HG03045 (cell line): Measurements from ENCODE around the gene THSD4.

Source experiments
- ATAC-seq: cut with Tn5 transposase; IDR thresholded peaks from one replicate; pipeline ENCODE4 v1.9.1; 2021; ENCODE audit warnings: mild to moderate bottlenecking, moderate library complexity; ENCODE audit not compliant: unreplicated experiment

The THSD4 gene

GRCh38 chr15:71220828-71221227 is 105.6 kb downstream of the THSD4 start:
- no peak for ATAC-seq

- ATAC-seq, result no peak
These were observed 106.1 kb downstream of the THSD4 start for GRCh38 chr15:71221417-71221816.

DNA sequence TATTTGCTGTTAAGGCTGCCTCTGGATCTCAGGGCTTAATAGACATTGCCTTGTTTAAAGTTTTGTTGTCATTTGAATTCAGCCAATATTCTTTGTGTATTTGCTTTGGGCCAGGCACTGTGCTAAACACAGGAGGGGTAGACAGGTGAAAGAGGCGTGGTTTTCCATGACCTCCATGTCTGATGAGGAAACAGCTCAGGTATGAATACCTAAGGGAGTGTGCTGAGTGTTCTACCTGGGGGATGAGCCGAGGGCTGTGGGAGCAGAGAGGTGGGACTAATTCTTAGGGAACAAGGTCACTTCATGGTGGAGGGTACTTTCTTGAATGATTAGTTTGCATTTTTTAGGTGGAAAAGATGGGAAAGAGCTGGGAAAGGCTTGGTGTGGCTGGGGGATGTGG is 108.2 kb downstream of the THSD4 start:
- no peak for ATAC-seq

DNA sequence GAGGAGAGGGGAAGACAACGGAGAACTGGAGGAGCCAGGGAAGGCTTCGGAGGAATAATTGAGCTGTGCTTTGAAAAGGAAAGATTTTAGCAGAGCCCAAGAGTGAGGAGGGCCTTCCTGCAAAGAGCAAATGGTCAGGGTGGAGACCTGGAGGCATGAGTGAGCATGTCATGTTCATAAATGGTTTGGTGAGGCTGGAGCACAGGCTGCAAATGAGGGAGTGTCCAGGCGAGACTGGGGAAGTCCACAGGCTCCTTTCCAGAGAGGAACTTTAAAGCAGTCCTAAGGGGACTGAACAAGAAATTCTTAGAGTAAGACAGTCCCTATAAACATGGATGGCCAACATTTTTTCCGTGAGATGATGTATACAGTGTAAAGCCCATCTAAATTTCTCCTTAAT is 108.8 kb downstream of the THSD4 start:
- no peak for ATAC-seq

- no peak for ATAC-seq
These were observed 110.6 kb downstream of the THSD4 start for GRCh38 chr15:71225851-71226250.

DNA sequence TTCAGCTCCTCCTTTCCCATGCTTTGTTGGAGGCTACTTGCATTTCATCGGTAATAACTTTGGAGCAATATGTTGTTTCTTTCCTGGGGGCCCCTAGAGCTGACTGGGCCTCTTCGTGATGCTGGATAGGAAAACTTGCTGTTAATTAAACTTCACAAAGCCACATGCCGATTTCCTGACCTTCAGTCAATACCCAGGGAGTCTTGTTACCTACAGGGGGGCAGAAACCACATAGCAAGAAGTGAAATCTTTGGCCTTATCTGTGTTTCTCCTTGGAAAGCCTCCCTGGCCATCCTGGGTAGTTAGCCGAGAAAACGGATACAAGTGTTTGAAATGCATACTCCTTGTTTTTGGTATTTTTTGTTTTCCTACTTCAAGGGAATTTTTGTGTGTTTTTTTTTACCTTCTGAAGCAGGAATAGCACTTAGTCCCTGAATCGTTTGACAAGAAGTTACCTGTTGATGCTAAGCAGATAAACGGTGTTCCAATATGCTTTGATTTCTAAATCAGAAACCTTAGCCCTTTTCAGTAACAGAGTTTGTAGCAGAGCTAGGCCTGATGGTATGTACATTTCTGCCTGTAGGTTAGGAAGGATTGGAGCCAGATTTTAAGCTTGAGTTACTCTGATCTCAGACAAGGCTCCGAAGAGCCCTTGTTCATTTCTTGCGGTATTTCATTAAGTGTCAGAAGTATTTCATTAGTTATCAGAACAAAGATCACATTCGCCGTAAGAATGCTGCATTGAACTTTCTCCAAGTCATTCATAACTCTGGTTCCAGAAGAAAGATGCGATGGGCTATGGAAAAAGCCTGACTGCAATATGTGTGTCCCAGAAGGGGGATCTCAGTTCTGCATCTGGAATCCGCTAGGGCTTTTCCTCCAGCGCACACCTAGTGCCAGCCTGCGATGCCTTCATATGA is 111.5 kb downstream of the THSD4 start:
- ATAC-seq, result no peak

DNA sequence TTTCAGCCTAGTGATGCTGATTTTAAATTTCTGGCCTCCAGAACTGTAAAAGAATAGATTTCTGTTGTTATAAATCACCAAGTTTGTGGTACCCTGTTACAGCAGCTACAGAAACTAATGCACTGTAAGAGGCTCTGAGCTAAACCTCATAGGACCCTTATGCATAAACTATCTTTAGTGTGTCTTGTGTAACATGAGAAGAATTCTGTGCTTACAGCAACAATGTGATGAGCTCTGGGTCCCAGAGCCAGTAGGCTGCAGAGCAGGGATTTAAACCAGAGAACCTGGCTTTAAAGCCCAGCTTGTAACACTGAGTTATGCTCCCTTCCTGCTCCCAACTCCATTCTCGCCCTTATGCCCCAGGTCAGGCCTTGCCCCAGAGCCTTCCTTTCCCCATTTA is 113.1 kb downstream of the THSD4 start:
- no peak for ATAC-seq

GRCh38 chr15:71230303-71230702 is 115.0 kb downstream of the THSD4 start:
- no peak for ATAC-seq

- no peak for ATAC-seq
These were observed 116.5 kb downstream of the THSD4 start for GRCh38 chr15:71231758-71232157.

DNA sequence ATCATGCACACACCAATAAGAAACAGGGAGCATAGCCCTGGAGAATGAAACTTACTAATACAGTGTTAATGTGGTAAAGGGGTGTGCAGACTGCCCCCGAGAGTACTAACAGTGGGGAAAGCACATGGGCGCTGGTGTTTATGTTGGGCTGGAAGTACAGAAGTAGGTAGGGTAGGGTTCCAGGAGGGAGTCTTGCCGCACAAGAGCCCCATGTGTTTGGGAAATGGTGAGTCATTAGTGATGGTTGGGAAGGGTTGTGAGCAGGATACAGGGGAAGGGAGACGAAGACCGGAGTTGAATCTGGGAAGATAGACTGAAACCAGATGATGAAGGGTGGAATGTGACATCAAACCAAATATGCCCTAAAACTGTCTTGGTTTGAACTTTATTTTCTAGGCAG is 117.1 kb downstream of the THSD4 start:
- no peak for ATAC-seq

- no peak for ATAC-seq
These were observed 122.4 kb downstream of the THSD4 start for GRCh38 chr15:71237456-71238188.

GRCh38 chr15:71238926-71239325 is 123.7 kb downstream of the THSD4 start:
- ATAC-seq, result no peak

- ATAC-seq, result no peak
These were observed 124.5 kb downstream of the THSD4 start for GRCh38 chr15:71239592-71240364.

- no peak for ATAC-seq
These were observed 127.0 kb downstream of the THSD4 start for GRCh38 chr15:71242292-71242691.

DNA sequence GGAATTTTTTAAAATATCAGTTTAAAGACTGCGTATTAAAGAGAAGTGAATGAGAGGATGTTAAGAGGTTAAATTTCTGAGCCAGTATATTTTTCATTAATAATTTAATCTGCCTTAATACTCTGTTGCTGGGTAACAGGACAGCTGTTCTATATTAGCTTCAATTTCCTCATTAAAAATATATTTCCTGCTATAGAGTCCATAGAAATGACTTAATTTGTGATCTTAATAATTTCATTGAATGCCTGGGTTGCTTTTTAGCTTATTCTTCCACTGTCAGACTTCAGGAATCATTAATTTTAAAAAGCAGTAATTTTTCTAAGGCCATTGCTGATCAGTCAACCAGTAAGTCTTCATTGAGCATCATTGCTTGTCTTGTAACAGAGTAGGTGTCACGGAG is 129.0 kb downstream of the THSD4 start:
- no peak for ATAC-seq

DNA sequence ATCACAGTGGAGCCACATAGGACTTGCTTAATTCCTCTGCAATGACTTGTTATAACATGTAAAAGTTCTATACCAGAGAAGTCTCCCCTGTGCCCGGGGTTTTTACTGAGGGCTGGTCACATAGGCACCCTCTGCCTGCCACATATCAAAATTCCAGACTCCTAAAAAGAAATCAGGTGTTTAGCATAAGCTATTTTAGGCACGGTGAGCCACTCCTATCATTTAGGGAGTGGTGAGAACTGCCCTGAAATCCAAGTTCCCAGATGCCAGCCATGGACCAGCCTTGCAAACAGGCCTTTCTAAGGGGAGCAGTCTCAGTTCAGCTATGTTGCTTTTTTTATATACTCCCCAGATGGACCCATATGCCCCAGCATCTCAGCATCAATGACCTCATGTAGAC is 130.3 kb downstream of the THSD4 start:
- ATAC-seq, result no peak

GRCh38 chr15:71248386-71248785 is 133.1 kb downstream of the THSD4 start:
- ATAC-seq, result no peak

DNA sequence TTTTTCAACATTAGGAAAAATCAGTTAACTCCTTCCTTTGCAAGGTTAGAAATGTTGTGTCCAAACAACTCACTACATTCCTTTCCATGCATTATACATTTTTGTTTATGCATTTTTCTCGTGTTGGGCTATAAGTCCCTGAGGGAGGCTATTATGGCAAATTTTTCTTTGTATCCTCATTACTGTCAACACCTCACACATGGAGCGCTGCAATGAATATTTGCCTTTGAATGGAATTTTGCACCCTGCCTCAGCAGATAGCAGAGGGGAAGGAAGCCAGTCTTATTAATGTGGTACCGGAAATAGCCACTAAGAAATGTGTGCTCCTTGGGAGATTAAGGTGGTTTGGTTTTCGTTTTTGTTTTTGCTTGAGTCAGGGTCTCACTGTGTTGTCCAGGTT is 134.7 kb downstream of the THSD4 start:
- ATAC-seq, result no peak

- ATAC-seq, result no peak
These were observed 135.8 kb downstream of the THSD4 start for GRCh38 chr15:71250936-71251583.

- ATAC-seq, result no peak
These were observed 136.3 kb downstream of the THSD4 start for GRCh38 chr15:71251584-71252043.
